Measurements from ENCODE around the gene CLEC10A.
A peak's percentile ranks its signal among the peaks of the same experiment; 100 is the strongest.
"Not testable (repeated sequence)": the region's sequence is repeated elsewhere in the genome, so short reads cannot be mapped to it uniquely, and the experiment has no call there.

CLEC10A gene

GRCh38 chr17:7068268-7068667 lies 11.8 kb downstream of the CLEC10A start:
- no peak for DNase-seq

- DNase-seq: no peak
These were observed 12.9 kb downstream of the CLEC10A start for GRCh38 chr17:7067198-7067597.

GRCh38 chr17:7064261-7064660 lies 15.8 kb downstream of the CLEC10A start:
- DNase-seq: no peak

- DNase-seq: no peak
These were observed 16.4 kb downstream of the CLEC10A start for GRCh38 chr17:7063518-7064094.

GRCh38 chr17:7060165-7060891 lies 19.7 kb downstream of the CLEC10A start:
- peak in 1 of 2 experiments; percentile 62 for DNase-seq

GRCh38 chr17:7058831-7059447 lies 21.1 kb downstream of the CLEC10A start:
- DNase-seq: no peak

GRCh38 chr17:7056386-7056785 lies 23.7 kb downstream of the CLEC10A start:
- DNase-seq: no peak

- not testable (repeated sequence) for DNase-seq
These were observed 29.5 kb downstream of the CLEC10A start for GRCh38 chr17:7050583-7050982.

- DNase-seq: no peak
These were observed 31.1 kb downstream of the CLEC10A start for GRCh38 chr17:7048968-7049367.

GRCh38 chr17:7047566-7047965 lies 32.5 kb downstream of the CLEC10A start:
- DNase-seq: no peak

- peak; percentile 52 to 78 for DNase-seq
These were observed 33.2 kb downstream of the CLEC10A start for GRCh38 chr17:7046725-7047397.

- peak in 1 of 2 experiments; percentile 19 for DNase-seq
These were observed 33.8 kb downstream of the CLEC10A start for GRCh38 chr17:7046127-7046724.

- DNase-seq: peak in 1 of 2 experiments; percentile 38
These were observed 34.4 kb downstream of the CLEC10A start for GRCh38 chr17:7045492-7046126.

- DNase-seq: peak; percentile 28 to 35
These were observed 36.4 kb downstream of the CLEC10A start, which contains the start of gene SLC16A11 for GRCh38 chr17:7043497-7044198. Gene SLC16A11 (minus strand): TSS chr17:7044092. CDS start chr17:7043513, 579 bp downstream.

GRCh38 chr17:7043182-7043496 lies 36.9 kb downstream of the CLEC10A start:
- DNase-seq: no peak

GRCh38 chr17:7042501-7043181 lies 37.4 kb downstream of the CLEC10A start:
- peak; percentile 34 for DNase-seq

GRCh38 chr17:7041607-7042500 lies 38.2 kb downstream of the CLEC10A start:
- no peak for DNase-seq

- no peak for DNase-seq
These were observed 40.2 kb downstream of the CLEC10A start for GRCh38 chr17:7039832-7040231.

- DNase-seq: no peak
These were observed 41.8 kb downstream of the CLEC10A start for GRCh38 chr17:7038025-7038862.

Data from stimulated activated CD4-positive, alpha-beta T cell treated with anti-CD3 and anti-CD28 coated beads, Interleukin-4, amount 100 ng/mL, for 4 hours (primary cell).